Measurements from ENCODE around the gene PVALEF.

The PVALEF gene

DNA sequence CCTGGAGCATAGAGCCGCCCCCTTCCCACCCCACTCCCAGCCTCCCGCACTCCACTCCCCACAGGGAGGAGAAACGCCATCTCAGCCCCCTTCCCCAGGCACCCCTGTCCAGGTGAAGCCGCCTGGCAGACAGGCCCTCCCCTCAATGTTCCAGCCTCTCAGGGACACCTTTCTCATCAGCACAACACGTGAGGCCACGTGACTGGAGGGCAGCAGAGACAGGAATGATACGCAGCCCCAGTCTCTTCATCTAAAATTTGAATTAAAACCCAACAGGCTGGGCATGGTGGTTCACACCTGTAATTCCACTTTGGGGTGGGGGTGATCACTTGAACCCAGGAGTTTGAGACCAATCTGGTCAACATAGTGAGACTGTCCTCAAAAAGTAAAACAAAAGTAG lies 20.9 kb downstream of the PVALEF start:
- no peak for DNase-seq

DNA sequence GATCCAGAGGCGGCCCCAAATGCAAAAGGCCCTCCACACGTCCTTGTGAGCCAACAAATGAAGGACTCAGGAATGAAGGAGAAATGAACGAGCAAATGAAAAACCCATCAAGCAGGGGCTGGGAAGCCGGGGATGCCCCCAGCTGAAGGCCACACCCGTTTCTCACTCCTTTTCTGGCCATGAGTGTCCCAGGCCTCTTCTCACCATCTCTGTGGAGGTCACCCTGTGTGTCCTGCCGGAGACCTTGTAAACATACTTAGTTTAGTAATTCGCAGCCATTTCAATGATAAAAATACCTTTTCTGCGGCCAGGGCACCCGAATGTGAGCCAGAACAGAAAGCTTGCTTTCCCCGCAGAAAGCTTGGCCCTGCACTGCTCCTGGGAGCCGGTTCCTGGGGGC lies 21.8 kb downstream of the PVALEF start:
- no peak for DNase-seq

DNA sequence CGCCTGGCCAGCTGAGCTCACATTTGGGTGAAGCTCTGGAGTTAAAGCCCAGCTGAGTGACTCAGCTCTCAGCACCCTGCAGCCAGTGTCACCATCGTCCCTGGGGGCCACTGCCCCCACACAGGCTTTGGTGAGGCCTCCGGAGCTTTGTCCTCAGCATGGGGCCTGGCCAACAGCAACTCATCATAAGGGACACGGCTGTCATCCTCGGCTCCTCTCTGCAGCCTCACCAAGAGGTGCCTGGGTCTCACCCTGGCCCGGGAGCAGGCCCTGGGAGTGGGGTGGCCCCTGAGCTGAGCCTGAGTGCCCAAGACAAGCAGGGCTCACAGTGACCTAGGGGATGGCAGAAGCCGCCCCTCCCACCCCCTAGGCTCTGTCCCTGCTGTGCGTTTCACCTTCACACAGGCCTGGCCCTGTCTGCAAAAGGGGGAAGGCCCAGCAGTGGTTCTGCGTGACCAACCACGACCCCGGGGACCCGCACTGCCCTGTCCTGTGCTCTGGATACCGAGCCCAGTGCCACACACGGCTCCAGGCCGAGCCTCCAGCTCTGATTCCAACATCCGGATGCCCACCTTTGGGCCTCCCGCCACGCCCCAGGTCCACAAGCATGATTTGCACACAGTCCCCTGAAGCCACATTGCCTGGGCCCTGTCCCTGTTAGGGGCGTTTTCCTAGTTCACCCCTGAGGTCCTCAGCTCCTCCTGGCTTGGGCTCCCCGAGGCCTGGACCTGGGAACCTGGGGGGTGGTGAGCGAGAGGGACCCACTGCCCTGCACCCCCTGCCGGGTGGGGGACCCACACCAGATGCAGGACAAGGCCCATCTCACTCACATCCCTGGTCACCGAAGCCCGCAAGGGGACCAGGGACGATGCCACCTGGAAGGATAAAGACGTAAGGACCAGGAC lies 22.5 kb downstream of the PVALEF start:
- no peak for DNase-seq

DNA sequence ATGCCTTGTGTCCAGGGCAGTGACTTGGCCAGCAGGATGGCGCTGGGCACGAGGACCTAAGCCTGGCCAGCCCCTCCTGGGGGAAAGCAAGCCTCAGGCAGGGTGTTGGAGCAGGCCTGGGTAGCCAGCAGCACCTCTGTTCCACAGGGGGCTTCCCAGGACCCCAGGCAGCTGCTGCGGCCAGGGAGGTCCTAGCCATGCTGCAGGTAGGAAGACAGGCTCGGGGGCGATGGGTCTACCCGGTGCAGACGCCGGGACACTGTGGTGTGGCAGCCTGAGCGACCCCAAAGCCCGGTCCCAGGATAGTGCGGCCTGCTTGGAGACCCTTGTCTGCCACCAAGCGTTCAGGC lies 23.2 kb downstream of the PVALEF start:
- DNase-seq: no peak

DNA sequence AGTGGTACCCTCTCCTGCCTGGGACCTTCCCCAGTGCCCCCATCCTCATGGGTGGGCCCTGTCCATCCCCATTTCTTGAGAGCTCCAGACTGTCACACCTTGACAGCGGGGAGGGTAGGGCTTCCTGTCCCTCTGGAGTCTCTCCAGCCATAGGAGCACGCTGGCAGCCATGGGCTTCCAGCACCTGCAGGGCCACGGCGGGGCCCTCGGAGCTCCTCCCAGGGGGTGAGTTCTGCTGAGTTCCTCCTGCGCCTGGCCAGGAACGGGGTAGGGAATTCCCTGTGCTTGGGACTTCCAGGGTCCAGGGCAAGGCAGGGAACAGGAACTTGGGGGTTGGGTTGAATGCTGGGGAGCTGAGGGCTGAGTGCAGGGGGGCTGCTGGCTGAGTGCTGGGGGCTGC lies 23.7 kb downstream of the PVALEF start:
- DNase-seq: no peak

DNA sequence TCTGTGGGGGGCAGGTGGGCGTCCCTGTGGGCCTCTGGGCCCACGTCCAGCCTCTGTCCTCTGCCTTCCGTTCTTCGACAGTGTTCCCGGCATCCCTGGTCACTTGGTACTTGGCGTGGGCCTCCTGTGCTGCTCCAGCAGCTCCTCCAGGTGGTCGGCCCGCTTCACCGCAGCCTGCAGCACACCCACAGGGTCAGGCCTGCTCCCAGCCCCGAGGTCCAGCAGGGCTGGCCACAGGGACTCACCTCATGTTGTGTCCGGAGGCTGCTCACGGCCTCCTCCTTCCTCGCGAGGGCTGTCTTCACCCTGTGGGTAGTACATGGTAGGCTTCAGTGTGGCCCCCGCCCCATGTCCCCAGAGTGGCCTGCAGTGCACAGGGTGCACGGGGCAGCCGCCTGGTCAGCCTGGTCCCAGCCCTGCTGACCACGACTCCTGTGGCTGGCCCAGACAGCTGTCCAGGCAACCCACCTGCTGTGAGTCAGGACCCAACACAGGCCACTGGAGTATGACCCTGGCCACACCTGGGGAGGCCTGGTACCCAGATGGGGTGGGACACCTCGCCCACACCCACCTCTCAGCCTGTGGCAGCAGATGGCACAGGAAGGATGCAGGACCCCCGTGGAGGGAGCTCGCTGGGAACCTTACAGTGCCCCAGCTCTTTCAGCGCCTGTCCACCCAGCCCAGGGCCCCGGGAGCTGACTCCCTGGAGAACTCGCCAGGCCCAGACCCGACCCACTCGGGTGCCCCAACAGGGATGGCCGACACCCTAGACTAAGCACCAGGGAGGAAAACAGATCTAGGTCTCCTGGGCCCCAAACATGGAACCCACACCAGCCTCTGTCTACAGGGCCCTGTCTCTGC lies 24.6 kb downstream of the PVALEF start:
- DNase-seq: no peak

DNA sequence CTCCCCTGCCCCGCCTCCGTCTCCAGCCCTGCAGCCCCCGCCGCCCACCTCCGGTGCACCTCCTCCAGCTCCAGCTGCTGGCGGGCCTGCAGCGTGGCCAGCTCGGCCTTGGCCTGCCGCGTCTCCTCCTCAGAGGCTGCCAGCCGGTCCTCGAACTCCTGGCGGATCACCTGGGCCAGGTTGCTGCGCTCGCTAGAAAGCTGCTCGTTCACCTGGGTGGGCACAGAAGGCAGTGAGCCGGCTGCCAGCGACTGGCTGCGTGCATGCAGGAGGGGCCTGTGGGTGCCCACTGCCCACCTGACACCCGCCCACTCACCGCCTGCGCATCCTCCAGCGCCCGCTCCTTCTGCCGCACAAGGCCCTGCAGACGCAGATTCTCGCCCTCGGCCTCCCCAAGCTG lies 25.3 kb downstream of the PVALEF start:
- DNase-seq: no peak

DNA sequence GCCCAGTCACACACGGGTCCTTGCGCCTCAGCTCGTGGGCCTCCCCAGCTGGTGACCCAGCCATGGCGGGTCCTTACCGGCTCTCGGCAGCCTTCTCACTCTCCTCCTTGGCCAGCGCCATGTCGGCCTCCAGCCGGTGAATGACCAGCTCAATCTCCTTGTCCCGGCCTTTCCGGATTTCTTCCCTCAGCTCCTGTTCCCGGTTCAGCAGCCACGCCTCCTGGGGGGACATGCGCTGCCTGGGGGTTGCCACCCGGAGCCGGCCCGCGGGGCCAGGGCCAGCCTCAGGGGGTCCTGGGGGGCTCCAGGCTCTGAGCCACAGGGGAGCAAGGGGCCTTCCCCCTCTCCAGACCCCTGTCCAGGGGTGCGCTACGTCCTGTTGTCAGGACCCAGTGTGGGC lies 25.8 kb downstream of the PVALEF start:
- DNase-seq: no peak

DNA sequence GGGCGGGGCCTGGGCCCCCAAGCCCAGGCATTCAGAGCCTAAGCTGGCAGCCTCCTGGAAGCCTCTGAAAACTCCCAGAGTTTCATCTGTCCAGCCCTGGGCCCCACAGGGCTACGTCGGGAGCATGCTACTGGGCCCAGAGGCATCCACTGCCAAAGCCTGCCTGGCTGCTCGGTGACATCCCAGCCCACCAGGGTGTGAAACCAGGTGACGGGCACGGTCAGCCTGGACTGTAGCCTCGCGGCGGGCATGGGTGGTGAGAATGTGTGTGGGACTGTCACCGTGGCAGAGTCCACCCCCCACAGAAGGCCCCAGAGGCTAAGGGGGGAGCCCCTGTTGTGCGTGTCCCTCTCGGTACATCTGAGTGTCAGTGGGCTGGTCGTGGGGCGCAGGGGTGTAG lies 26.3 kb downstream of the PVALEF start:
- no peak for DNase-seq

DNA sequence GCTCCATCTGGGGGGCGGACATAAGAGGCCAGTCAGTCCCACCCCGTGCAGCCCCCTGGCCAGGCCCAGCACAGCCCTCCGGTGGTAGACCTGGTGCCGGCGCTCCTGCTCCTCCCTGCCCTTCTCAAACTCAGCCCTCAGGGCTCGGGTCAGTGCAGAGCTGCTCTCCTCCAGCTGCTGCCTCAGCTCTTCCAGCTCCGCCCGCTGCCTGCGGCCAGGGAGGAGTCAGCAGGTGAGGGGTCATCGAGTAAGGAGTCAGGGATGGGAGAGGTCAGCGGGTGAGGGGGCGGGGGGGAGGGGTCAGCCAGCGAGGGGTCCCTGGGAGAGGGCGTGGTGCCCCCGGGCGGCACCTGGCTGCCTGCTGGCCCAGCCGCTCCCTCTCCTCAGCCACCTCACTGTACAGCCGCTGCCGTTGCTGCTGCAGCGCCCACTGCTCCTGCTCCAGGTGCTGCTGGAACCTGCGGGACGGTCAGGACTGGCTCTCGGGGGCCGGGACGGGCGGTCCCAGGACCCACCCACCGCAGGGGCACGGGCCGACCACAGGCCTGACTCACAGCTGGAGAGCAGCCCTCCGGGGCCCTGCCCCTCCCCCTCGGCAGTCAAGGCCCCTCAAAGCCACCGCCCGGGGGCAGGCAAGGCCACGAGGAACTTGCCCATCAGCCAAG lies 27.2 kb downstream of the PVALEF start:
- DNase-seq: no peak

DNA sequence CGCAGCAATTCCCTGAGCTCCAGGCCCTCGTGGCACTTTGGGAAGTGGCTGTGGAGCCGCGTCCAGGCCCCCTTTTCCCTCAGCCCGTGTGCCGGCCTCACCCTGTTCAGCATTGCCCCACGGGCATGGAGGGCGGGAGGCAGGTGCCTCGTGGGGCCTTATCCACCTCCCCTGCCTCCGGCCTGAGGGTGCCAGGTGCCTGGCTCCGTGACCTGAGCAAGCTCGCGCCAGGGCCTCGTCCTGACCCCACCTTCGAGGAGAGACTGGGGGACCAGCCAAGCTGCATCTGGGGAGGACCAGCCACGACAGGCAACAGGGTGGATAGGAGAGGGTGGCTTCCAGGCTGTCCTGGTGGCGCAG lies 27.7 kb downstream of the PVALEF start:
- DNase-seq: no peak

DNA sequence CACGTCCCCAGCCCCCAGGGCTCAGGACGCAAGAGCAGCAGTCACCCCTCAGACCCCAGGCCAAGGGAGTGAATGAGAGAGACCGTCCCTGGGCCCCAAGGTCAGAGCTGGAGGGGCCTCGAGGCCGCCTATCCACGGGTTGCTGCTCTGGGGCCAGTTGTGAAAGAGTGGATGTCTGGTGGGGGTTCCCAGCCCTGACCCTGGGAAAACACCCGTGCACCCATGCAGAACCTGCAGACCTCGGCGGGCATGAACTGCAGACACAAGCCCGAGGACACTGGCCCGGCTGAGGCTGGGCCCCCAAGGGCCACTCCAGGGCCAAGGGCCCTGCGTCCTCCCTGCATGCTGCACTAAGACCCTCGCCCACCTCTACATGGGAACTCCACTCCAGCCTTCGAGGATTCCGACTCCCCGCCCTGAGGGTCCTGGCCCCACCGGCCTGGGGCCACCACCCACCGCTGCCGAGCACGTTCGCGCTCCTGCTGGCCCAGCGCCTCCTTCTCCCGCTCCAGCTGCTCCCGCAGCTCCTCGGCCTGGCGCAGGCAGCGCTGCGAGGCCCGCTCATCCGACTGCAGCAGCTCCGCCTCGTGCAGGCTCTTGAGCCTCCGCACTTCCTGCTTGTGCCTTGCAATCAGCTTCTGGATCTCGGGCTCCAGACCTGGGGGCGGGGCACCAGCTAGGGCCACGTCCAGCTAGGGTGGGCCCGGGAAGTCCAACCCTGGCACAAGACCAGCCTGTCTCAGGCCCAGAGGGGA lies 28.3 kb downstream of the PVALEF start:
- no peak for DNase-seq

DNA sequence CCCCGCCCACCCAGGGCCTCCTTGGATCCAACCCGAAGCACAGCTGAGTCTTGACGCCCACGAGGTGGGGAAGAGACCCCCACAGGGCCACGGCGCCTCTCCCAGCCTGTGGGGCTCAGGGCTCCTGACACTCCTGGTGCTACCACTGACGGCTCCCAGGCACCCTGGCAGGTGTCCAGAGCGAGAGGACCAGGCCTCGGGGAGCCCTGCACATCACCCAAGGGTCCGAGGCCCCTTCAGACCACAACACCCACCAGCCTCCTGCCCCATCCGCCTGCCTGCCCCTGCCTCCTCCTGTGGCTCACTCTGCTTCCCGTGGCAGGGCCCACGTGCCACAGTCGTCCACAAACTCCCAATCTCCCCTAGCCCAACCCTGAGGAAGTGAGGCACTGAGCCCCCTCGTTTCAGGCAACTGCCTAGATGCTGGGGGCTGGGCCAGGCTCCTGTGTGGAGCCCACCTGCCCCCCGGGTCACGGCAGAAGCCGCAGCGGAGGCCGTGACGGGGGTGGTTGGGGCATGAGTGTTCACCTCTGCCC lies 29.0 kb downstream of the PVALEF start:
- DNase-seq: no peak

DNA sequence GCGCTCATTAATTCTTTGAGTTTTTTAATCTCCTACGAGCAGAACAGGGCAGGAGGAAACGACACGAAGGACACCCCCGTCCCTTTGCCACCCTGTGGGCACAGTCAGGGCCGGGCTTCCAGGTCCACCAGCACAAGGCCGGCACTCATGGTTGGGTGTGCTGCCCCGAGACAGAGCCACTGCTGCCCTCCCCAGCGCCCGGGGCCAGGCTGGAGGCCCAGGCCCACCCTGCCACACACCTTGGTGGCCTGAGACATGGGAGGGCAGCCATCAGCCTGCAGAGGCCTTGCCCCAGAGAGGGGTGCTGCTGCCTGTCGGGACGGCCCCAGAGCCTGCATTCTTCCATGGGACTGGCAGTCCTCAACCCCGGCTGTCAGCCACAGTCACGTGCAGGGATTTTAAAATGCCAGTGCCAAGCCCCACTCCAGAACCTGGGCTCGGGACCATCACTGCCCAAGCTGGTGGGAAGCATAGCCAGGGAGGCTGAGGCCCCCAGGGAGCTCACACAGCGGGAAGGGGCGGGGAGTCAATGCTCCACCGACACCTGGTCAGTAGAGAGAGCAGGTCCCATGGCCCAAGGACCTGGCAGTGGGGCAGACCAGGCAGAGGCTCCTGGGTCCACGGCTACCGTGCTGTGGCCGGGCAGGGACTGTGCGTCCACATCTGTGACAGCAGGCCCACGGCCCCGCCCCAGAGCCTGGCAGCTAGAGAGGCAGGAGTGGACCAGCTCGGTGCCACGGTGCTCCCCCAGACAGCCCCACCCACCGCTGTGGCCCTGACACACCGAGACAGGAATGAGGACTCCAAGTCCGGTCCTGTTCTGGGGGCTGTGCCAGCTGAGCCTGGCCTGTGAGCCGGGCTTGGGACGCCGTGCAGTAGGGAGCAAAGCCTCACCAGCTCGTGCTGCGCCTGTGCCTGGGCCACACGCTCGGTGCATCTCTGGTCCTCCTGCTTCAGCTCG lies 29.9 kb downstream of the PVALEF start:
- no peak for DNase-seq

DNA sequence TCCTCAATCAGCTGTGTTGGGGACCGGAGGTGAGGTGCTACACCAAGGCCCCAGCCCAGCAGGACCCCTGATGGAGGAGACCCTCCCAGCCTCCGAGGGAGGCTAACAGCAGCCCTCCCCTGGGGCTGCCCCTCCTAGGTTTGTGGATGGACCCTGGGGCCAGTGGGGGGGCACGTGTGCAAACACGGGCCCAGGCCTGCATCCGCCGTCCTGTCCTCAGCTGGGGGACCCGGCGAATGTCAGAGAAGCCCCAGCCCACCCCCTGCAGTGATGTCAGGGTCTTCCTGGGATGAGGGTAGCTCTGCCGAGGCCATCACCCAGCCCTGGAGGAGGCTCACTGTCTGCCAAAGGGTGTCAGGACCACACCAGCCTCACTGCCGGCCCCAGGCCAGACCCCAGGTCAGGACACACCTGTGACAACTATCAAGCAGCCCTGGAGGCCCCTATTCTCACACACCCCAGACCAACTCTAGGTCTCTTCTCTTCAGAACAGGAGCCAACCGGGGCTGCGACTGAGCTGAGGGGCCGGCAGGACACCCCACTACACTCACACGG lies 30.7 kb downstream of the PVALEF start:
- no peak for DNase-seq

DNA sequence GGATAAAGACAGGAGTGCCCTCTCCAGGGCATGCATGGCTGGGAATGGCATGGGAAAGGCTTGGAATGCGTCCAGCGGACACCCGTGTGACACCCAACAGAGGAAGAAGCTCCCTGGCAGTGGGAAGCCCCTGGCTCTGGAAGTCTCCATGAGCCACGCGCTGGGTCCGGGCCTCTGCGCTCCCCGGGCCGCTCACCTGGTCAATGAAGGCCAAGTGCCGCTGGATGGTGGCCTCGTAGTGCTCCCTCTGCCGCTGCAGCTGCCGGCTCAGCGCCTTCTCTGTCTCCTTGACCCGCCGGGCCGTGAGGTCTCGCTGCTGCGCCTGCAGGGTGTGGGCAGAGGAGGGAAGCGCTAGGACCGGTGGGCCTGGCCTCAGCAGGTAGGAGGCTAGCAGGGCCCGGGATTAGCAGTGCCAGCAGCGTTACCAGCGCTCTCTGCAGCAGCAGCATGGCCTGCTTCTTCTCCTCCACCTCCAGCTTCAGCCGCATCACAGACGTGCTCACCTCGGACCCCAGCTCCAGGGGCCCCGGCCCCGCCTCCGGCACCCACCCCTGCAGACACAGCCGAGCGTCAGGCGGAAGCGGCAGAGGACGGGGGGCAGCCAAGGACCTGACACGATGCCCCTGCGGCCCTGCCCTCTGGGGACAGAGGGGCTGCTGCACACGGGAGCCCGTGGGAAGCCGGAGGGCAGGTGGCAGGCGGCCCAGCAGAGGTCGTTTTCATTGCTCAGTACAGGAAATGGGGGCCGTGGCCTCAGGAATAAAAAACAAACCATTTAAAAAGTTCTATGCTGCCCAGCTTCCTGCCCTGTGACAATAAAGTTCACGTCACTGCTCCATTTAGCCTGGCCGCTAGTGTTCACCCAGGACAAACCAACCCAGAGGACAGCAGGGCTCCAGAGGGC lies 31.4 kb downstream of the PVALEF start:
- no peak for DNase-seq

DNA sequence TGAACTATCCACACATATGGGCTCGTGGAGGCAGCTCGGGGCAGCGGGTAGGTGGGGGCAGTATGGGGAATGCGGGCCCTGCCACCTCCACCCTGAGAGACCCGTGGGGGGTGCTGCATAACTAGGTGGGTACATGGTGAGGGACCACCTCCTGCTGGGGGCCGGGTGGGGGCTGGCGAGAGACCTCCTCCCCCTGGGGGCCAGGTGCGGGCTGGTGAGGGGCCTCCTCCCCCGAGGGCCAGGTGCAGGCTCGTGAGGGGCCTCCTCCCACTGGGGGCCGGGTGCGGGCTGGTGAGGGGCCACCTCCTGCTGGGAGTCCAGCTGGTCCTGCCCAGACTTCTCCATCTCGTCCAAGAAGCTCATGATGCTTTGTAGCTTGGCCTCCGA lies 32.1 kb downstream of the PVALEF start:
- no peak for DNase-seq

DNA sequence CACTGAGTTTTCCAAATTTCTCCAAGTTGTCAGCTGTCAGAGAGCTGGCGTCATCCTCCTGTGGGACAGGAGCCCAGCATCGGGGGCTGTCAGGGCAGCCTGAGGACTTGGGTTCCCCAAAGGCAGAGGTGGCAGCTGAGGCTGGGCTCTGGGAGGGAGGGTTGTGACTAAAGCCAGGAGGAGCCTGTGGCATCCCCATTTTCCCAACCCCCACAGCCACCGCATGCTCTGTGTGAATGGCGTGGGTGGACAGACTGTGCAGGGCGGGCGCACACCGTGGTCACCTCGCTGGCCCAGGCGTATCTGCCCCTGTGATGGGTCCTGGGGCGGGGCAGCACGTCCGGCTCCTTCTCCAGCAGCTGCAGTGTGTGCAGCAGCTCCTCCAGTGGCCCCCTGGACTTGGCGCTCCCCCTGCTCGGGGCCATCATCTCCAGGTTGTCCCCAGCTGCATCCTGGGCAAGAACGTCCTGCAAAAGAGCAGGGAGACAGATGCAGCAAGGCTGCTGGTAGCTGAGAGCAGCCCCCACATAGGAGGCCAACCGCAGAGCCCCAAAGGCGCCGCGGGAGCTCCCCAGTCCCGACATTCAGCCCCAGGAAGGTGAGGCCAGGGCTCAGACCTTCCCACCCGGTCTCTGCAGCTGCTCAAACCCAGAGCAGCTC lies 32.7 kb downstream of the PVALEF start:
- no peak for DNase-seq

DNA sequence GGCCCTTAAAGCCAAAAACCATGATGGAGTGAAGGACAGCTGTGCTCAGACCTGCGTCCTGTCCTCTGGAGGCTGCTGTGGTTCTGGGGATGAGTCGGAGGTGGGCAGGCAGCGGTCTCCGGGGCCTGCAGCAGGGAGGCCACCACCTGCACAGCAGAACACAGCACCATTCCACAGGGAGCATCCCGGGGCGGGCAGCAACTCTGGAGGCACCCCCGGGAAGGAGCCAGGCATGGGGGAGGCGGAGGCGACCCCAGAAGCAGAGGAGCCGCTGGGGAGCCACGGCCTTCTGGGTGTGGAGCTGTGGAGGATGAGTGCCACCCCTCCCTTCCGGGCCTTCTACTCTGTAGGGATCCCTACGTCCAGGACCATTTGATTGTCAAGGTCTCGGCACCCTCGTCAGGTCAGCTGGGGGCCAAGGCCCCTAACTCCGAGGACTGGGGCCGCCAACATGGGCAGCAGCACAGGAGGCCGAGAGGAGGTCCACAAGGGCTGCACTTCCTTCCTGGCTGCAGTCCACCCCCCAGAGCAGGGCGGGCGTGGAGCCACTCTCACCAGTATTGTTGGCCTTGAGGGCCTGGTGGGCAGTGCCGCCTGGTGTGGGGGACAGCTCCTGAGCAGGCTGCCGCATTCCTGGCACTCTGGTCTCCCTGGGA lies 33.6 kb downstream of the PVALEF start:
- DNase-seq: no peak

All from DMS79 treated with DMSO at 0.1 percent for 48 hours (cell line).